HL-60/S4 treated with retinoic acid at 250 ng/mL for 4 days and 3 days (cell line): ENCODE measurements around the gene HYAL1.

Experiments used
- in situ Hi-C: fragments of 300-500 bp; cut with MboI; formaldehyde crosslinking; loops from 2 replicates; pipeline ENCODE4 v1.7.0; 2022; ENCODE audit warnings: low sequenced_read_pairs

Gene HYAL1, protein sequence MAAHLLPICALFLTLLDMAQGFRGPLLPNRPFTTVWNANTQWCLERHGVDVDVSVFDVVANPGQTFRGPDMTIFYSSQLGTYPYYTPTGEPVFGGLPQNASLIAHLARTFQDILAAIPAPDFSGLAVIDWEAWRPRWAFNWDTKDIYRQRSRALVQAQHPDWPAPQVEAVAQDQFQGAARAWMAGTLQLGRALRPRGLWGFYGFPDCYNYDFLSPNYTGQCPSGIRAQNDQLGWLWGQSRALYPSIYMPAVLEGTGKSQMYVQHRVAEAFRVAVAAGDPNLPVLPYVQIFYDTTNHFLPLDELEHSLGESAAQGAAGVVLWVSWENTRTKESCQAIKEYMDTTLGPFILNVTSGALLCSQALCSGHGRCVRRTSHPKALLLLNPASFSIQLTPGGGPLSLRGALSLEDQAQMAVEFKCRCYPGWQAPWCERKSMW

GRCh38 chr3:50303013-50303815 is at the start of gene HYAL1:
HYAL1 (minus strand) TSS chr3:50303574; CDS start chr3:50302956, 618 bp downstream.
- in situ Hi-C loops = no loop called here

- in situ Hi-C loops = loop anchor here (25.0 kb wide), 1 partner anchor 185 kb away; no protein-coding TSS in a partner anchor
Measured at GRCh38 chr3:50352781-50353180, 49.4 kb upstream of the HYAL1 start.

DNA sequence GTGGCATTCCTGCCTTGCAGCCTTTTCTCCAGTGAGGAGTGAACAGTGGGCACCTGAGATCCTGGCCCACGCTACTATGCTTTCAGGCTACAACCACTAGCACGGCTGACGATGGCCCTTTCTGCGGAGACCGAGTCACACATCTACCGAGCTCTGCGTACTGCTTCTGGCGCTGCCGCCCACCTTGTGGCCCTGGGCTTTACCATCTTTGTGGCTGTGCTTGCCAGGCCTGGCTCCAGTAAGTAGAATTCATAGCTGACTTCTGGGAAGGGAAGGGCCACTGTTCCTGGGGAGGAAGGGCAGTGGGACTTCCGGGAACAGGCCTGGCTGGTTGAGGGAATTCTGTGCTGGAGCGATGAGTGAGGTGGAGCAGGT is 47.9 kb upstream of the HYAL1 start:
- in situ Hi-C loops = loop anchor here (25.0 kb wide), 1 partner anchor 186 kb away; no protein-coding TSS in a partner anchor

DNA sequence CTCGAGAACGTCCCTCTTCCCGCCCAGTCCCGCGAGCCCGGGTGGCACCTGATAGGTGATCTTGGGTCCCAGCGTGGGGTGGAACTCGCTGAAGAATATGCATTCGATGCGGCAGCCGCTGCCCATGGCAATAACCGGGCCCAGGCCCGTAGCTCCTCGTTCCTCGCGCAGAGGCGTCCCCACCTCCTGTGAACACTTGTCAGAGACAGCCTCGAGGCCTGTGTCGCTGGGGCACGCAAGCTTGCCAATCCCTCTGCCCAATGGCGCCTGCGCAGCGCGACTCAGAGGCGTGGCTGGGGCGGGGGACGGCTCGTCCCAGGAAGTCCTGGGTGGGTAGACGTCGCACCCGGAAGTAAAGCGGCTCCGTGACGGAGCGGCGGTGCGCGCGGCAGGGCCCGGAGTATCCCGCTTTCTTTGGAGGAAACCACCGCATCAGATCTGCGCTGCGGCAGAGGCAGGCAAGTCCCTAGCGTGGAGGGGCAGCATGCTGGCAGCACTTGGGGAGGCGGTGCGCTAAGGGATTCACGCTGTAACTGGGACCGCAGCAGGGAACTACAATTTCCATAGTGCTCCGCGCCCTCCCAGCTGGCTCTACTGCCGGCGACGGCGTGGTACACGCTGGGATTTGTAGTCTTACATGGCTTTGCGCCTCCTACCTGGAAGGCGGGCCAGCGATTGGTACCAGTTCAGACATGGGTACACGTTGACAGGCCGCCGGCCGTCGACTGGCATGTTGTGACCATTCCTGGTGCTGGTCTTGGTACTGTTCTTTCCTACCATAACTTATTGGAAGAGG is 47.4 kb upstream of the HYAL1 start, which contains the start of the genes CYB561D2 and NPRL2:
Gene CYB561D2, plus strand, starts transcription at position 336 of the 796 bp plus-strand sequence. CDS start 572 bp downstream, outside the sequence.
Gene NPRL2, minus strand, starts transcription at position 249 of the 796 bp plus-strand sequence. Its CDS starts 123 bp downstream, at position 126.
- in situ Hi-C loops = loop anchor here (25.0 kb wide), 1 partner anchor 187 kb away; no protein-coding TSS in a partner anchor

DNA sequence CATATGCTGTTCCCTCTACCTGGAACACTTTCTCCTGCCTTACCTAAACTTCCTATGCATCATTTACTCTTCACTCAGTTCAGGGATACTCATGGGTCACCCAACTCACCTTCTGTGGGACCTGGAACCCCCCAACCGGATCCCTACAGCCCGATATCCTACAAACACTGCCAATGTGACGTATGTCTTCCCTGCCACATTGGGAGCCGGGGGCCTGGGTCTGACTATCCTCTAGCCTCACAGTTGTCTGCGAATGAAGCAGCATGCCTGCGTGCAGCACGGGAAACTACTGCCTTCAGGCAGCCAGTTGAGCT is 46.8 kb upstream of the HYAL1 start:
- in situ Hi-C loops = loop anchor here (25.0 kb wide), 1 partner anchor 187 kb away; no protein-coding TSS in a partner anchor

GRCh38 chr3:50347187-50347813 is 43.9 kb upstream of the HYAL1 start:
- in situ Hi-C loops = no loop called here

DNA sequence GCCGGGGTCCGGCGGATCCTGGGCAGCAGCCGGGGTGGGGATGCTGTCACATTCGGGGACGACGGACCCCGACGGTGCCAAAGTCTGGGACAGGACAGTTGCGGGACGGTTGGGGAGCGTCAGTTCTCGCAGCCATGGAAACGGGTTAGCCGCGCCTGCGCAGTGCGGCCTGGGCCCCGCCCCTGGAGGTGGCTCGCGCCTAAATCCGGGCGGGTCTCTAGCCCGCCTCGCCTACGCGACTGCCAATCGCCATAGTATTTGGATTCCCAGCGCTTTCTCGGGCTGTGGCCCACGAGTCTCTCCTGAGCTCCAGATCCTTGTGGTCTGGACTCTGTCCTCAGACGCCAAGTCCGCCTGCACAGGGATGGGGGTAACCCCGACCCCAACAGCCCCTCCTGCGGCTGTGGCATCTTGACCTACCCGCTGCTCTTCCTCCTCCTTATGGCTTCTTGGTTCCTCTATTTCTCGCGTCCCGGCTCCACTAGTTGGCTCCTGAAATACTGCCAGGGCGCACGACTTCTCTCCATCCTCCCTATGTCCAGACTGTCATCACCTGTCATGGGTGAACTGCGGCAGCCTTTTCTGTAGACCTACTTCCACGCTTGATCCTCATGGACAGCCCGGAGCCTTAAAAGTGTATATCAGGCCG is 42.3 kb upstream of the HYAL1 start, which contains the start of gene ZMYND10:
Gene ZMYND10, minus strand, starts transcription at position 147 of the 649 bp plus-strand sequence. CDS start 153 bp downstream, outside the sequence.
- in situ Hi-C loops = no loop called here

DNA sequence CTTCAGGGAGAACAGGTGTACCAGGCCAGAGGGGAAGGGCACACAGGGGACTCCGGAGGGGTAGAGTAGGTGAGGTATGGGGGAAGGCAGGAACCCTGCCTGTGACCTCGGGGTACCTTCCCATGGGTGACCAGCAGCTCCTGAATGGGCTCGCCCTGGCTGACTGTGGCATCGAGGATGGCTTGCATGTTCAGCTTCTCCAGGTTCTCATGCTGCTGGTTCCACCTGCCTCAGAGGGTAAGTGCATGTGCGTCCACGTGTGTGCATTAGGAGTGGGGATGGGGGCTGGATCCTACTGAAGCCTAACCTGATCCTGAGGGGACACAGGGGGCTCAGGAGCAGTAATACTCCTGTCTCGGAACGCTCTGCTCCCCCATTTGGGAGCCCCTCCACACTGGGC is 41.6 kb upstream of the HYAL1 start:
- in situ Hi-C loops = no loop called here

GRCh38 chr3:50342813-50343633 is 39.6 kb upstream of the HYAL1 start:
- in situ Hi-C loops = no loop called here

DNA sequence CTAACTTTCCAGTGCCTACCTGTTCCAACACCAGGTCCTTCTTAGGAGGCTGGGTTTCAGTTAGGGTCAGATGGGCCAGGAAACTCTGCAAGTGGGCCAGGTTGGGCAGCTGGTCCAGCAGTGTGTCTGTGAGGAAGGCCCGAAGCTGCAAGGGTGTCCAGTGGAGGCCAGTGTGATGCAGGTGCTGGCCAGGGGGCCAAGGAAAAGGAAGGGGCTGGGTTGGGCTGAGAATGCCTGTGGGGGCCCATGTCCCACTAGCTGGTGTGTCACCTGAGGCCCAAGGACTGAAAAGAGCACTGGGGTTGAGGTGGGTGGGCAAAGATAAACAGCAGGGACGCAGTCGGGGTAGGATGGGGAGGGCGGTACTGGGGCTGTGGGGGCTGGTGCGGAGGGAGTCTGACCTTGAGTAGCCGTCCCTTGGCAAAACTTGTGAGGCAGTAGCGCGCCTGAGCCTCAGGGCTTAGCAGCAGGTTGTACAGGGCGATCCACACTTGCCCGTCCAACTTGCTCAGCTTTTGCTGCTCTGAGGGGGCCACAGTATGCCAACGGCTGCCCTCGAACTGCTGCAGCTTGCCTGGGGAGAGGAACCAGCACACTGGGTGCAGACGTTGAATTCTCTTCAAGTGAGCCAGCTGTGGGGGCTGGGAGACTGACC is 38.7 kb upstream of the HYAL1 start:
- in situ Hi-C loops = no loop called here

DNA sequence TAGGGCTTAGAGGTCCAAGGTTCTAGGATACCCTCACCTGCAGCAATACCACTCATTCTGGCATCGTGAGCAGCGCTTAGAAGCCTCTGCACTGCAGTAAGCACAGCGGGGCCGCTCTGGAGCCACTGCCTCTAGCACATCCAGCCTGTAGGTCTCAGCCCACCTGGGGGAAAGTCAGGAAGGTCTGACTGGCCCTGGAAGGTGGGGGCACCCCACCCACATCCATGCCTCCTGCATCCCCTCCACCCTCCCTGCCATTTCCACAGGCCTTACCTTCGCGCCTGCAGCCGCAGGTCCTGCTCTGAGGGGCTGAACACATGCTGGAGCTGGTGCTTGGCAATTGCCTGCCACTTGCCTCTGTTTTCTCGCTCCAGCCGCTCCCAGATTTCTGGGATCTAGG is 38.2 kb upstream of the HYAL1 start:
- in situ Hi-C loops = no loop called here

DNA sequence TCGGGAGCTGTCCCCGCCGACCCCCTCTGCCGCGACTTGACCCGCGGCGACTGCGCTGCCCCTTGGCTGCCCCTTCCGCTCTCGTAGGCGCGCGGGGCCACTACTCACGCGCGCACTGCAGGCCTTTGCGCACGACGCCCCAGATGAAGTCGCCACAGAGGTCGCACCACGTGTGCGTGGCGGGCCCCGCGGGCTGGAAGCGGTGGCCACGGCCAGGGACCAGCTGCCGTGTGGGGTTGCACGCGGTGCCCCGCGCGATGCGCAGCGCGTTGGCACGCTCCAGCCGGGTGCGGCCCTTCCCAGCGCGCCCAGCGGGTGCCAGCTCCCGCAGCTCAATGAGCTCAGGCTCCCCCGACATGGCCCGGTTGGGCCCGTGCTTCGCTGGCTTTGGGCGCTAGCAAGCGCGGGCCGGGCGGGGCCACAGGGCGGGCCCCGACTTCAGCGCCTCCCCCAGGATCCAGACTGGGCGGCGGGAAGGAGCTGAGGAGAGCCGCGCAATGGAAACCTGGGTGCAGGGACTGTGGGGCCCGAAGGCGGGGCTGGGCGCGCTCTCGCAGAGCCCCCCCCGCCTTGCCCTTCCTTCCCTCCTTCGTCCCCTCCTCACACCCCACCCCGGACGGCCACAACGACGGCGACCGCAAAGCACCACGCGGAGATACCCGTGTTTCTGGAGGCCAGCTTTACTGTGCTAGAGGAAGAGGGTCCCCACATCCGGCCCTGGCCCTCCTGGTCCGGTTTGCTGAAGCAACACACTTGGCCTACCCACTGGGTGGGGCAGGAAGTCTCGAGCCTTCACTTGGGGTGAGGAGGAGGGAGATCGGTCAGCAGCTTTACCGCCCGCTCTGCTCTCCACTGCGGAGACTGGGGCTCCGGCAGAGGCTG is 37.3 kb upstream of the HYAL1 start, which contains the start of gene RASSF1:
Gene RASSF1, minus strand, starts transcription at position 389 of the 882 bp plus-strand sequence. Its CDS starts 31 bp downstream, at position 358.
- in situ Hi-C loops = no loop called here

GRCh38 chr3:50340147-50340447 is 36.7 kb upstream of the HYAL1 start:
- in situ Hi-C loops = no loop called here

DNA sequence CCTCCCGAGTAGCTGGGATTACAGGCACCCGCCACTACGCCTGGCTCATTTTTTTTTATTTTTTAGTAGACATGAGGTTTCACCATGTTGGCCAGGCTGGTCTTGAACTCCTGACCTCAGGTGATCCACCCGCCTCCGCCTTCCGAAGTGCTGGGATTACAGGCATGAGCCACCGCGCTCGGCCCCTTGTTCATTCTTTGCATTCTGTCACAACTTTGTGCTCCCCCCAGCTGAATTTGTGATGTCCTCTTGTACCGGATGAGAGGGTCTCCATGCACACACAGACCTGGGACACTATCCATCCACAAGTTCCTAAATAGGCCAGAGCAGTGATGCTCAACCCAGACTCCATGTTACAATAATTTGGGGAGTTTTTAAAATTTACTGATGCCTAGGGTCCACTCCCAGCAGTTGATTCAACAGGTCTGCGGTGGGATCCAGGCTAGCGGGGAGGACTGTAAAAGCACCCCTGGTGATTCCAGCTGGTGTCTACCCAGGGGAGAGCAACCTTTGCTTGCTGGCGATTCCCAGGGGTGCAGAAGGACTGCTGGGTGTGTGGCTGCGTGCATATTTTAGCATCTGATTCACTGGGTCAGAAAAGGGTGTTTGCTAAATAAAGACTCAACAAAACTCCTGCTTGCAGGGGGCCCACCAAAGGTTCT is 36.2 kb upstream of the HYAL1 start:
- in situ Hi-C loops = no loop called here

DNA sequence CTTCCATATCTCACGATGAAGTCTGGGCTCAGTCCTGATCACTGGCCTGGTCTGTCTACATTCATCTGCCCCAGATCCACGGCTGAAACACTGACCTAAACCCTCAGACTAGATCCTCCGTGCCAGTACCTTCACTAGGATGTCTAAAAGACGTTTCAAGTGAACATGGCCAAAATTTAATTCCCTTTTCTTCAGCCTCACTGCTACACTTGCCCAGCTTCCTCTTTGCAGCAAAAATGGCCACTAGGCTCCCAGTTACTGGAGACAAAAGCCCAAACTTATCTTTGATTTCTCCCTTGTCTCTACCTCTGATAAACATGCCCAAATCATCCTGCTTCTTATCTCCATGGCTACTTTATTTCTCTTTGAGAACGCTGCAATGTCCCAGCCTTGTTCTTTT is 35.6 kb upstream of the HYAL1 start:
- in situ Hi-C loops = no loop called here

GRCh38 chr3:50337175-50337861 is 33.9 kb upstream of the HYAL1 start:
- in situ Hi-C loops = no loop called here
